DMS114 treated with DMSO at 0.1 percent for 48 hours (cell line): ENCODE data around the gene SAMM50.

Experiments
- DNase-seq: peaks from one replicate; lab custom pipeline; 2025; ENCODE audit not compliant: unreplicated experiment; lab: John Stamatoyannopoulos, UW

Gene SAMM50

DNA sequence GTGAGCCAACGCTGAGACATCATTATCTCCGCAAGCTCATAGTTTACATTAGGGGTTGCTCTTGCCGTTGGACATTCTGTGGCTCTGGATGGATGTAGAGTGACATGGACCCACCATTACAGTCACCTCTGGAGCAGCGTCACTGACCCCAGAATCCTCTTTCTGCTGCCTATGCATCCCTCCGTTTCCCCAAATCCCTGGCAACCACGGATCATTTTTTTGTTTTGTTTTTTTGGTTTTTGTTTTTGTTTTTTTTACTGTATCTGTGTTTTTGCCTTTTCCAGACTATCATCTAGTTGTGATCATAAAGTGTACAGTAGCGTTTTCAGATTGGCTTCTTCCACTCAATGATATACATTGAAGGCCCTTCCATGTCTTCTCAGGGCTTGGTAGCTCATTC is 72.8 kb downstream of the SAMM50 start:
- no peak for DNase-seq

DNA sequence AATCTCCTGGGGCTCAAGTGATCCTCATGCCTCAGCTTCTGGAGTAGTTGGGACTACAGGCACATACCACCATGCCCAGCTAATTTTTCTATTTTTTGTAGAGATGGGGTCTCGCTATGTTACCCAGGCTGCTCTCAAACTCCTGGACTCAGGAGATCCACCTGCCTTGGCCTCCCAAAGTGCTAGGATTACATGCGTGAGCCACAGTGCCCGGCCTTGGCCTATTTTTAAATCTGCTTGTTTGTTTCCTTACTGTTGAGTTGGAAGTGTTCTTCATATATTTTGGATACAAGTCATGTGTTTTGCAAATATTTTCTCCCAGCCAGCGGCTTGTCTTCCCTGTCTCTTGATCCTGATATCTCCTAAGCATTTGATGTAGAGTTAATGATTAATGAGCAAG is 73.8 kb downstream of the SAMM50 start:
- no peak for DNase-seq

DNA sequence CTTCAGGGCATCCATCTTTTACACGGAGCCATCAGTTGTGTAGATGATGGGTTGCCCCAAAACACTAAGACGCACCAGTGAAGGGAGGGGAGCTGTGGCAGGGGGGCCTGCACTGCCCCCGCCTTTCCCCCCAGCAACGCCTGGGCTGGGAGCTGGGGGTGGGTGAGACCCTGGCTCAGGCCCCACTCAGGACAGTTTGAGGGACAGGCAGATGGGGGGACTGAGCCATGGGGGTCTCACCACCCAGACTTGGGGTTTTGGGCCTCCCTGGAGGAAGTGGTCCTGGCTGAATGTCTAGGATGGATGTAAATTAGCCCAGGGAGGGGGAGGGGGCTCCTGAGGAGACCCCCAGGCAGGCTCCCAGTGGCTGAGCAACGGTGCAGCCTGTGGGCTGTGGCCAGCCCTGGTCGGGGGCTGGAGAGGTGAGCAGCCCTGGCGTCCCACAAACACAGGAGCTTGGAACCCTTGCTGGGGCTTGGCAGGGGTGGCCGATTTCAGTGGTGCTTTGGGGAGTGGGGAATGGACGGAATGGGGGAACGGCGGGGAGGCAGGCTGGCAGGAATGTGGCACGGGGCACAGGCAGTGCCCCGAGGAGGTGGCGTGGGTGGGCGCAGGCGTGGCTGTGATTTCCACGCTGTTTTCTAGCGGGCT is 74.9 kb downstream of the SAMM50 start:
- no peak for DNase-seq

DNA sequence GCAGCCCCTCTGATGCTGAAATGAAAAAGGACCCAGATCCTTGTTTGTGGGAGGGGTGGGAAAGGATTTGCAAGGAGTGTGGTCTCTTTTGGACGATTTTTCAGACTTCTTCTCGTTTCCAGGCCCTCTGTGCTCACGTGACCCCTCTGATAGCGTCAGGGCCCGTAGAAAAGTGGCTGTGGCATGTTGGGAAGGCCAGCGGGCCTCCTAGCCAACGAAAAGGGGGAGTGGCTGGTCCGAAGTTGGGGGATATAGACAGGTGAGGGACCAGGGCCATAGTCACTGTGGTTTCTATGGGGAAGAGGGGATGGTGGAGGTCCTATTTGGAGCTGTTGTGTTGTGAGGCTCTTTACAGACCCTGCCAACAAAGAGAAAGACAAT is 75.5 kb downstream of the SAMM50 start:
- DNase-seq: no peak

DNA sequence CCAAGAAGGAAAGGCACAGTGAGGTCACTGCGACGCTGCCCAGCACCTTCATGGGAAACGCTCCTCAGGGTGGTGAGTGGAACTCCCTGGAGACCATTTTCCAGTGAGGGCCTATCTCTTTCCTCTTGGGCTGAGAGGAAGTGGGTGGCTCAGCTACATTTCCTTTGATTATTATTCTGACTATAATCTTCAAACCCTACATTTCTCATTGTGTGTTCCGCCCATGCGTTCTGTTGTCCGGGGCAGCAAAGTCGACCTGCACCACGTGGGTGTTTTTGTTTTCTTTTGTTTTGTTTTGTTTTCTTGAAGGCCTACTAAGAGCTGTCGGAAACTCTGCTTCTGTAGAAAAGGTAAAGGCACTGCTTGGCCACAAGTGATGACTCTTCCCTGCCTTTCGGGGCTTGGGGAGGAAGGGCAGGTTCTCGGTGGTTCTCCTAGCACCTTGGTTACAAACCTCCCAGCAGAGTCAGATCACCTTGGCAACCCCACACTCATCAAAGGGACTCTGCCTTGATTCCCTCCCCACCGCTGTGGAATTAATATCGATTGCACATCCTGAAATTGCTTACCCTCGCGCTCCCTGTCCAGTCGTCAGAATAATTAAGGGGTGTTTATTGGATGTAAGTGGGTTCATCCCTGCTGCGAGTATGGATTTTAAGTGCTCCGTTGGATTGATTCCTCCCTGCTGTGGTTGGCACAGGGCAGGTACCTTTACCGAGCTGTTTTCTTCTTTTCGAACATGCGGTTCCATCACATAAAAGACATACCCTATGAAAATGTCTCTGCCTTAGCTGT is 76.1 kb downstream of the SAMM50 start:
- DNase-seq: no peak

DNA sequence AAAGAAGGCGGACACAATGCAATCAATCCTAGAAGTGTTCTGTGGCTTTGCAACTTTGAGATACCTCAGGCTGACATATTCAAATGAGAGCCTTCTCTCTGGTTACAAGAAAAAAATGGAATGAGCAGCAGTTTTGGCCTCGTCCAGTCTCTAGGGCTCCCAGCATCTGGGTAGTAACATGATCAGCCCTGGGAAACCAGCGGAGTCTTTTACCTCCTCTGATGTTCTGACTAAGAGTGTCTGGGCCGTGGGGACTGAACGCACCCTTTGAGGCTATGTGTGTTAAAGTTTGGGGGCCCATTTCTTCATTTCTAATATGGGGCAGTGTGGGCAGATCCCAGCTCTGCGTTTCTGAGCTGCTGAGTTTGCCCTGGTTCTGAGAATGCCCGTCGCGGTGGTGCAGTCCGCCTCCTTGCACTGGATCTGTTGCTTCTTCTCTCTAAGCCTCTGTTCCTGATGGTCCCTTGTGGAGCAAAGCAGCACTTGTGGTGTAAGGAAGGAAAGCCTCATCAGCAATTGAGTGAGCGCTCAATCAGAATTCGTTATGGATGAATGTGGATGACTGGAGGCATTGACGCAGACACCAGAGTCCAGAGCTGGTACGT is 77.0 kb downstream of the SAMM50 start:
- no peak for DNase-seq

DNA sequence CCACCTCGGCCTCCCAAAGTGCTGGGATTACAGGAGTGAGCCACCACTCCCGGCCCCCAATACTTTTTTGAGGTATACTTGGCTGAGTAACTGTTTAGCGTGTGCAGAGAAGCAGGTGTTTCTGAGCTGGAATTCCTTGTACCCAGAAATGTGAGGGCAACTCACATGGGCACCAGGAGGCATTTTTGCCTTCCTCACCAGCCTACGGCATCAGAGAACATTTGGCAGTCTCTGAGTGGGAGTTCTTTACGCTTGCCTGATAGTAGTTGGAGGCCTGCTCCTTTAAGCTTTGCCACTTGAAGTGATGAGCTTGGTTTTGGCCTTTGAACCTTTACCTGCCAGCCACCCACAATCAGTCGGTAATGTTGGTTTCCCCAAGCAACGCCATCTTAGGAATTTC is 78.0 kb downstream of the SAMM50 start:
- no peak for DNase-seq

DNA sequence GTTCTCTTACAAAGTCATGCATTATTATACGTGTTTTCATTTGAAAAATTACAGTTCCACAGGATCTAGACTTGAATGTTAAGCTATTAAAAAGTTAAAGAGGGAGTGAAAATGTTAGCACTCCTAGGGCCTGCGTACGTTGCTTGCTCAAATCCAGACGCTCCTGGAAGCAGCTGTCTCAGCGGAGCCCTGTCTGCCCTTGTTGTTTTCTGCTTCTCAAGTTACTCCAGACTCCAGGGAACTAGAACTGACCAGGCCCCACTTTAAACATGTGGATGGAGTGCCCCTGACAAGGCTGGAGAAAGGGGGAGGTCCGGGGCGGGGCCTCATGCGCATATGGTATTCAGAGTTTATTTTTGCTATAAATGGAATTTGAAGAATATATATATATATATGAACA is 78.5 kb downstream of the SAMM50 start:
- DNase-seq: no peak

DNA sequence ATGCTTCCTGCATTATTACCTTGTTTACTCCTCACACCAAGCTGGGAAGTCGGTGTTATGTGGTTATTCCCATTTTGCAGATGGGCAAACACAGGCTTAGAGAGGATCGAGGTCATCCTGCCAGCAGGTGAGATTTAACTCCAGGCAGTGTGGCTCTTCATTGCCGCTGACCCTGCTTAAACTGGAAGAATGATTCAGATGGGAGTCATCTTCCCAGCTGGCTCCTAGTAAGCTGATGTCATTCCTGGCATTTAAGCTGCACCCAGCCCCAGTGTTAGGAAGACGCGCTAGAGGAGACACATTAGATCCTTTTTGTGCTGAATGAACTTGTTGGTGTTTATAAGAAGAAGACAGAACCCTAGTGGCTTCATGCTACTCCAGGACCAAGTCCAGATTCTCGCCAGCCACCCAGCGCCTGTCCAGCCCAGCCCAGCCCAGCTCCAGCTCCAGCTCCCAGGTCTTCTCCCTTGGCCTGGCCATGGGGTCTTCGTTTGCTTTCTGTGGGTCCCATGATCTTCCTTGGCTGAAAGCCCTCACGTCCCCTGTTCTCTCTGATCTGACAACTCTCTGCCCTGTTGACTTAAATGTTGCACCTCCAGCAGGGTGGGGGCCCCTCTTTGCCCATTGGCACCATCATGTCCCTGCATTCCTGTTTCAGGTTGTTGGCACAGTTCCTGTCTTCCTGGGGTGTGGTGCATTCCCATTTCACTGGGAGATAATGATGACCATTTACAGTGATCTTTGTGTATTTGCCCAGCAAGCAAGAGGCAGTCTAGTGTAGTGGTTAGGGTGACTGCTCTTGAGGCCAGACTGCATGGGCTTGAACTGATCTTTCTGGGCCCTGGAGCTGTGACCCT is 82.5 kb downstream of the SAMM50 start:
- no peak for DNase-seq

DNA sequence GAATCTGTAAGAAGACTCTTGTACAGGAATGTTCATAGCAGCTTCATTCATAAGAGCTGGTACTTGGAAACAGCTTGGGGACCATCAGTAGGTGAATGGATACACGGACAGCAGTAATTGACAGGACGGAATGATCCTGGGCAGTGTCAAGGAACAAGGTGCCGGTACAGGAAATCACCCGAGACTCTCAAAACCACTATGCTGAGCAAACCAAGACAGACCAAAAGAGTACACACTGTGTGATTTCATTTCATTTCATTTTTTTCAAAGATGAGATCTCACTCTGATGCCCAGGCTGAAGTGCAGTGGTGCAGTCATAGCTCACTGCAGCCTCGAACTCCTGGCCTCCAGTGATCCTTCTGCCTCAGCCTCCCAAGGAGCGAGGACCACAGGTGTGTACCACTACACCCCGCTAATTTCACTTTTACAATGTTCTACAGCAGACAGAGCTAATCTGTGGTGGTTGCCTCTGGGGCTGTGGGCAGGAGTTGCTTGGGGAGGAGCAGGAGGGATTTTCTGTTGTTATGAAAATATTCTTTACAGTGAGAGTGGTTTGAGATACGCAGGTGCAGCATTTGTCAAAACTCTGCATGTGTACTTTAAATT is 84.4 kb downstream of the SAMM50 start:
- DNase-seq: no peak

DNA sequence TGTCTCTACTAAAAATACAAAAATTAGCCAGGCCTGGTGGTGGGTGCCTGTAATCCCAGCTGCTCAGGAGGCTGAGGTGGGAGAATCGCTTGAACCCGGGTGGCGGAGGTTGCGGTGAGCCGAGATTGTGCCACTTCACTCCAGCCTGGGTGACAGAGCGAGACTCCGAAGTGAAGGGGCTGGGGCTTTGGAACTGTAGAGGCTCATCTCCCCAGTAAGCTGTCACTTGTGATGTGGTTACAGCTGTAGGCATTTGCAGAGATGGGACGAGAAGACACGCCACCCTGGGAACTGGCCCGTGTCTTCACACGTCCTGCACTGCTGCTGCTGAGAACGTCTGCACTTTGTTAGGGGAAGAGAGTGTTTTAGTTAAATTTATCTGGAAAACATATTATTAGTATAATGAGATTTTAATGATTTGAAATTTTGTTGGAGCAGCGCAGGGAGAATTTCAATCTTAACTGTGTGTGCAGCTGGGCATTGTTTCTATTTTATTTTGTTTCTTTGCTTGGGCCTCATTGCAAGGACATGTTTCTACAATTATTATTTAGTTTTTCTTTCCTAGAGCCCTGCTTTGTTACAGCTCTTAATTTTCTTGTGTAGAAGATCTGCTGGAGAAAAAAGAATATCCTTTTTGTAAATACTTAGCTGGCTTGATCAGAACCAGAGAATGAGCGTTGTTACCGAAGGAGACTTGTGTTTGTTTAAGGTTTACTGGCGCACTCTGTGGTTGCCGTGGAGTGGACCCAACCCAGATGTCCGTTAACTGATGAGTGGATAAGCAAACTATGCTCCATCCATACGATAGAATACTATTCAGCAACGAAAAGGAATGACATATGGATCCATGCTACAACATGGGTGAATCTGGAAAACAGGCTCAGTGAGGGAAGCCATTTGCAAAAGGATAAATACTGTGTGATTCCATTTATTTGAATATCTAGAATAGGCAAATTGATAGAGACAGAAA is 87.3 kb downstream of the SAMM50 start:
- DNase-seq: no peak

DNA sequence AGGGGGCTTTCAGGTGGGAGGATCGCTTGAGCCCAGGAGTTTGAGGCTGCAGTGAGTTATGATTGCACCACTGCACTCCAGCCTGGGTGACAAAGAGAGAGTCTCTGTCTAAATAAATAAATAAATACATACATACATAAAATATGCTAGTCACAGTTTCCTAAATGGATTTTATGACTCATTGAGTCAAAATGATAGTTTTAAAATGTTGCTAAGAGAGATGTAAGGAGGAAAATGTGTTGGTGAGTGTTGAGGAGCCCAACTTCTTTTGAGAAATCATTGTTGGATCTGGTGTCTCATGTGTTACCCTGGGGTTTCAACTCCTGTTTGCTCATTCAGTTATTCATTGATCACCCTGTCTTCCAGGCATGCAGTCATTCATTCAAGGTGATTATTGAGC is 89.9 kb downstream of the SAMM50 start:
- DNase-seq: no peak
